Fibroblast of lung (primary cell): ENCODE data around the gene TMEM178B.

Source experiments
- CTCF ChIP-seq, 2 donors: IDR thresholded peaks in 1 of 2; conservative IDR thresholded peaks in 1 of 2; 1 replicate in 1 of 2; 2 replicates in 1 of 2; pipeline ENCODE4 v1.5.1; 2011 to 2012; ENCODE audit warnings: low read length in 2 of 2, control low read depth in 1 of 2, inconsistent platforms in 1 of 2, low read depth in 1 of 2, mild to moderate bottlenecking in 1 of 2
- EZH2 ChIP-seq: IDR thresholded peaks from 2 replicates; pipeline ENCODE4 v1.5.1; 2012; ENCODE audit warnings: low read length, control low read depth, mild to moderate bottlenecking; ENCODE audit errors: missing control alignments

DNA sequence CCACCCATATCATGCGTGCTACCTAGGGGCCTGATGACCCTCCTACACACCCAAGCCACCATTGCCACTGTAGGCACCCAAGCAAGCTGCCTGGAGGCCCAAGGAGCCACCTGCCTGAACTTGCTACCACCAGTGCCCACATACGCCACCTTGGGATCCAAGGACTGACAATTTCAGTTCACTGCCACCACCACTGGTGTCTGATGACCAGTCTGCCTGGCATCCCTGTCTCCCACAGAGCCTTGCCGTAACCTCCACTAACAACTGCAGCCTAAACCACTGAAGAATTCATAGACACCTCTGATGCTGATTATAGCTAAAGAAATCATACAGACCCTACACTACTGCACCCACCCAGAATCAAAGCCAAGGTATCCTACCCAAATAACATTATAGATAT is 58.8 kb downstream of the TMEM178B start:
- TF ChIP-seq CTCF (conservative IDR thresholded peaks at IDR 0.05 in 1 of 2, IDR thresholded peaks at IDR 0.05 in 1 of 2; ENCODE audit: low read depth in 1 of 2, low read length in 2 of 2) (no peak), EZH2 (no peak)
